WTC11 (cell line): ENCODE results near the gene RGS6. TPM values are rescaled to one million over a fixed set of nuclear protein-coding genes. Genes with fewer than 3 reads are reported as not detected.

Experiments
- ATAC-seq: fragments of 200-7000 bp; cut with Tn5 transposase; 2 replicates; pipeline ENCODE4 v1.10.0; 2021; ENCODE audit warnings: mild to moderate bottlenecking, moderate library complexity
- CTCF ChIA-PET: fragments of 300-600 bp; sonication (Branson Sonifier 250); formaldehyde crosslinking; loops from one replicate; lab custom pipeline; 2021; ENCODE audit warnings: antibody characterized with exemption; lab: Charles Lee
- POLR2A ChIA-PET: fragments of 350-600 bp; sonication (Branson Sonifier 250); formaldehyde crosslinking; loops from one replicate; lab custom pipeline; 2021; ENCODE audit warnings: antibody characterized with exemption; lab: Charles Lee
- DNase-seq: peaks from one replicate; pipeline ENCODE4 v3.0.0; 2021; ENCODE audit warnings: low spot score
- H3K27ac Mint-ChIP-seq: 2 replicates; pipeline ENCODE4 v1.8.0; 2021; ENCODE audit warnings: mixed read lengths
- H3K27me3 Mint-ChIP-seq: 2 replicates; pipeline ENCODE4 v1.8.0; 2021; ENCODE audit warnings: low read depth, mild to moderate bottlenecking, moderate library complexity, mixed read lengths
- H3K36me3 Mint-ChIP-seq: 2 replicates; pipeline ENCODE4 v1.8.0; 2021; ENCODE audit warnings: mixed read lengths
- H3K4me1 Mint-ChIP-seq: 2 replicates; pipeline ENCODE4 v1.8.0; 2022; ENCODE audit warnings: mixed read lengths
- H3K4me3 Mint-ChIP-seq: 2 replicates; pipeline ENCODE4 v1.8.0; 2021; ENCODE audit warnings: mild to moderate bottlenecking, moderate library complexity, mixed read lengths
- H3K9me3 Mint-ChIP-seq: 2 replicates; pipeline ENCODE4 v1.8.0; 2021; ENCODE audit warnings: mixed read lengths
- ELF4 ChIP-seq: sonication (generic); formaldehyde crosslinking; IDR thresholded peaks from 2 replicates; pipeline ENCODE4 v1.8.1; 2022; ENCODE audit warnings: low read depth, mild to moderate bottlenecking, moderate library complexity, missing genetic modification reagents
- FOXK1 ChIP-seq: sonication (generic); formaldehyde crosslinking; IDR thresholded peaks from 2 replicates; pipeline ENCODE4 v1.8.0; 2022; ENCODE audit warnings: mild to moderate bottlenecking, moderate library complexity, missing genetic modification reagents
- JAZF1 ChIP-seq: fragments of 250-450 bp; sonication (Bioruptor Pico); IDR thresholded peaks from 2 replicates; pipeline ENCODE4 v1.9.0; 2021; ENCODE audit warnings: moderate library complexity, mild to moderate bottlenecking, inconsistent platforms
- KAT7 ChIP-seq: sonication (generic); formaldehyde crosslinking; IDR thresholded peaks from 2 replicates; pipeline ENCODE4 v1.8.1; 2023; ENCODE audit warnings: missing genetic modification reagents, mild to moderate bottlenecking, borderline replicate concordance
- NR1H2 ChIP-seq: sonication (generic); formaldehyde crosslinking; IDR thresholded peaks from 2 replicates; pipeline ENCODE4 v1.9.0; 2021; ENCODE audit warnings: mild to moderate bottlenecking, moderate library complexity, missing genetic modification reagents
- NR2C2 ChIP-seq: sonication (generic); formaldehyde crosslinking; IDR thresholded peaks from 2 replicates; pipeline ENCODE4 v1.8.0; 2022; ENCODE audit warnings: mild to moderate bottlenecking, missing genetic modification reagents
- RORB ChIP-seq: fragments of 250-450 bp; sonication (Bioruptor Pico); IDR thresholded peaks from 2 replicates; pipeline ENCODE4 v1.9.0; 2021; ENCODE audit warnings: mild to moderate bottlenecking
- SOX15 ChIP-seq: fragments of 250-450 bp; sonication (Bioruptor Pico); IDR thresholded peaks from 2 replicates; pipeline ENCODE4 v1.9.0; 2021; ENCODE audit warnings: mild to moderate bottlenecking
- ZNF219 ChIP-seq: sonication (generic); formaldehyde crosslinking; IDR thresholded peaks from 2 replicates; pipeline ENCODE4 v1.8.0; 2023; ENCODE audit warnings: missing genetic modification reagents, mild to moderate bottlenecking, borderline replicate concordance
- ZNF396 ChIP-seq: fragments of 250-450 bp; sonication (Bioruptor Pico); IDR thresholded peaks from 2 replicates; pipeline ENCODE4 v1.8.0; 2021; ENCODE audit warnings: mild to moderate bottlenecking, moderate library complexity, borderline replicate concordance
- ZNF423 ChIP-seq: fragments of 250-450 bp; sonication (Bioruptor Pico); IDR thresholded peaks from 2 replicates; pipeline ENCODE4 v2.1.2; 2022; ENCODE audit warnings: mild to moderate bottlenecking, moderate library complexity
- total RNA-seq: library from RNA; stranded (reverse); gene quantifications from 3 replicates; pipeline ENCODE4 v1.2.3, GENCODE V29; 2021
- TF ChIP-seq, protein P1 (sequence below): fragments of 200-600 bp; IDR thresholded peaks from 2 replicates; pipeline ENCODE4 v1.8.0; 2022; ENCODE audit warnings: antibody characterized with exemption
- TF ChIP-seq, protein P2 (sequence below): sonication (generic); formaldehyde crosslinking; IDR thresholded peaks from 2 replicates; pipeline ENCODE4 v1.8.0; 2022; ENCODE audit warnings: mild to moderate bottlenecking, missing genetic modification reagents
- TF ChIP-seq, protein P3 (sequence below): sonication (generic); formaldehyde crosslinking; IDR thresholded peaks from 2 replicates; pipeline ENCODE4 v1.8.1; 2023; ENCODE audit warnings: mild to moderate bottlenecking, moderate library complexity, missing genetic modification reagents
- TF ChIP-seq, protein P4 (sequence below): sonication (generic); formaldehyde crosslinking; IDR thresholded peaks from 2 replicates; pipeline ENCODE4 v1.8.0; 2022; ENCODE audit warnings: missing genetic modification reagents
- TF ChIP-seq, protein P5 (sequence below): sonication (generic); formaldehyde crosslinking; IDR thresholded peaks from 2 replicates; pipeline ENCODE4 v1.8.1; 2023; ENCODE audit warnings: mild to moderate bottlenecking, missing genetic modification reagents, borderline replicate concordance
- TF ChIP-seq, protein P6 (sequence below): sonication (generic); formaldehyde crosslinking; conservative IDR thresholded peaks from 2 replicates; pipeline ENCODE4 v1.8.1; 2022; ENCODE audit warnings: mild to moderate bottlenecking, missing genetic modification reagents
- TF ChIP-seq, protein P7 (sequence below): sonication (generic); formaldehyde crosslinking; IDR thresholded peaks from 2 replicates; pipeline ENCODE4 v1.8.0; 2022; ENCODE audit warnings: mild to moderate bottlenecking, missing genetic modification reagents

Gene RGS6
- total RNA-seq, 1 experiment from 2014 or later, result 1.0 TPM

DNA sequence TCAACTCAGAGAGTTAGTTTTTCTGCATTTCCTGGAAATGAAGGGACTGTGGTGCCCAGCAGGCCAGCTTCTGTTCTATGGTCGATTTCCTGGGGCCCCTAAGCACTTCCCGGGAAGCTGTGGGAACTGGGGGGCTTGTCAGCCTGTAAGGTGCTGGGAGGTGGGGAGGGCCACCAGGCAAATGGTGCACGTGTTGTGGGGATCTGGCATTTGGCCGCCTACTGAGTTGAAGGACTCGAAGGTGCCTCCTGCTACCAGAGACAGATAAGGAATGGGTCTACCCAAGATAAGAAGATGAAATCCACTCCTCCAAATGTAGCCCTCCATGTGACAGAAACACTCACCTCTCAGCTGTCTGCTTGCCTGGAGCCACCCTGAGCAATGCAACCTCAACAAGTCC is 620.0 kb downstream of the RGS6 start:
- Mint-ChIP-seq H3K27me3 (no peaks in the 10 kb centered on the region), H3K4me1 (peaks cover 27% of the 10 kb centered on the region), H3K36me3 (no peaks in the 10 kb centered on the region), H3K9me3 (no peaks in the 10 kb centered on the region), H3K4me3 (no peak overlapping the region), H3K27ac (no peak overlapping the region)
- POLR2A ChIA-PET, result no interaction called here
- DNase-seq, result no peak
- TF ChIP-seq JAZF1 (CRISPR knock-in tag) (no peak), FOXK1 (CRISPR knock-in tag) (no peak), ZNF396 (no peak), ELF4 (CRISPR knock-in tag) (no peak), NR2C2 (CRISPR knock-in tag) (no peak), SOX15 (CRISPR knock-in tag) (no peak), NR1H2 (CRISPR knock-in tag) (no peak), ZNF219 (CRISPR knock-in tag) (no peak)
- TF ChIP-seq, protein P1, sequence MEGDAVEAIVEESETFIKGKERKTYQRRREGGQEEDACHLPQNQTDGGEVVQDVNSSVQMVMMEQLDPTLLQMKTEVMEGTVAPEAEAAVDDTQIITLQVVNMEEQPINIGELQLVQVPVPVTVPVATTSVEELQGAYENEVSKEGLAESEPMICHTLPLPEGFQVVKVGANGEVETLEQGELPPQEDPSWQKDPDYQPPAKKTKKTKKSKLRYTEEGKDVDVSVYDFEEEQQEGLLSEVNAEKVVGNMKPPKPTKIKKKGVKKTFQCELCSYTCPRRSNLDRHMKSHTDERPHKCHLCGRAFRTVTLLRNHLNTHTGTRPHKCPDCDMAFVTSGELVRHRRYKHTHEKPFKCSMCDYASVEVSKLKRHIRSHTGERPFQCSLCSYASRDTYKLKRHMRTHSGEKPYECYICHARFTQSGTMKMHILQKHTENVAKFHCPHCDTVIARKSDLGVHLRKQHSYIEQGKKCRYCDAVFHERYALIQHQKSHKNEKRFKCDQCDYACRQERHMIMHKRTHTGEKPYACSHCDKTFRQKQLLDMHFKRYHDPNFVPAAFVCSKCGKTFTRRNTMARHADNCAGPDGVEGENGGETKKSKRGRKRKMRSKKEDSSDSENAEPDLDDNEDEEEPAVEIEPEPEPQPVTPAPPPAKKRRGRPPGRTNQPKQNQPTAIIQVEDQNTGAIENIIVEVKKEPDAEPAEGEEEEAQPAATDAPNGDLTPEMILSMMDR, result no peak
- TF ChIP-seq, protein P2, sequence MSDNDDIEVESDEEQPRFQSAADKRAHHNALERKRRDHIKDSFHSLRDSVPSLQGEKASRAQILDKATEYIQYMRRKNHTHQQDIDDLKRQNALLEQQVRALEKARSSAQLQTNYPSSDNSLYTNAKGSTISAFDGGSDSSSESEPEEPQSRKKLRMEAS, result no peak
- TF ChIP-seq, protein P3, sequence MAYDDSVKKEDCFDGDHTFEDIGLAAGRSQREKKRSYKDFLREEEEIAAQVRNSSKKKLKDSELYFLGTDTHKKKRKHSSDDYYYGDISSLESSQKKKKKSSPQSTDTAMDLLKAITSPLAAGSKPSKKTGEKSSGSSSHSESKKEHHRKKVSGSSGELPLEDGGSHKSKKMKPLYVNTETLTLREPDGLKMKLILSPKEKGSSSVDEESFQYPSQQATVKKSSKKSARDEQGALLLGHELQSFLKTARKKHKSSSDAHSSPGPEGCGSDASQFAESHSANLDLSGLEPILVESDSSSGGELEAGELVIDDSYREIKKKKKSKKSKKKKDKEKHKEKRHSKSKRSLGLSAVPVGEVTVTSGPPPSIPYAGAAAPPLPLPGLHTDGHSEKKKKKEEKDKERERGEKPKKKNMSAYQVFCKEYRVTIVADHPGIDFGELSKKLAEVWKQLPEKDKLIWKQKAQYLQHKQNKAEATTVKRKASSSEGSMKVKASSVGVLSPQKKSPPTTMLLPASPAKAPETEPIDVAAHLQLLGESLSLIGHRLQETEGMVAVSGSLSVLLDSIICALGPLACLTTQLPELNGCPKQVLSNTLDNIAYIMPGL, result no peak
- TF ChIP-seq, protein P4, sequence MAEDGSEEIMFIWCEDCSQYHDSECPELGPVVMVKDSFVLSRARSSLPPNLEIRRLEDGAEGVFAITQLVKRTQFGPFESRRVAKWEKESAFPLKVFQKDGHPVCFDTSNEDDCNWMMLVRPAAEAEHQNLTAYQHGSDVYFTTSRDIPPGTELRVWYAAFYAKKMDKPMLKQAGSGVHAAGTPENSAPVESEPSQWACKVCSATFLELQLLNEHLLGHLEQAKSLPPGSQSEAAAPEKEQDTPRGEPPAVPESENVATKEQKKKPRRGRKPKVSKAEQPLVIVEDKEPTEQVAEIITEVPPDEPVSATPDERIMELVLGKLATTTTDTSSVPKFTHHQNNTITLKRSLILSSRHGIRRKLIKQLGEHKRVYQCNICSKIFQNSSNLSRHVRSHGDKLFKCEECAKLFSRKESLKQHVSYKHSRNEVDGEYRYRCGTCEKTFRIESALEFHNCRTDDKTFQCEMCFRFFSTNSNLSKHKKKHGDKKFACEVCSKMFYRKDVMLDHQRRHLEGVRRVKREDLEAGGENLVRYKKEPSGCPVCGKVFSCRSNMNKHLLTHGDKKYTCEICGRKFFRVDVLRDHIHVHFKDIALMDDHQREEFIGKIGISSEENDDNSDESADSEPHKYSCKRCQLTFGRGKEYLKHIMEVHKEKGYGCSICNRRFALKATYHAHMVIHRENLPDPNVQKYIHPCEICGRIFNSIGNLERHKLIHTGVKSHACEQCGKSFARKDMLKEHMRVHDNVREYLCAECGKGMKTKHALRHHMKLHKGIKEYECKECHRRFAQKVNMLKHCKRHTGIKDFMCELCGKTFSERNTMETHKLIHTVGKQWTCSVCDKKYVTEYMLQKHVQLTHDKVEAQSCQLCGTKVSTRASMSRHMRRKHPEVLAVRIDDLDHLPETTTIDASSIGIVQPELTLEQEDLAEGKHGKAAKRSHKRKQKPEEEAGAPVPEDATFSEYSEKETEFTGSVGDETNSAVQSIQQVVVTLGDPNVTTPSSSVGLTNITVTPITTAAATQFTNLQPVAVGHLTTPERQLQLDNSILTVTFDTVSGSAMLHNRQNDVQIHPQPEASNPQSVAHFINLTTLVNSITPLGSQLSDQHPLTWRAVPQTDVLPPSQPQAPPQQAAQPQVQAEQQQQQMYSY (CRISPR knock-in tag), result no peak
- TF ChIP-seq, protein P5, sequence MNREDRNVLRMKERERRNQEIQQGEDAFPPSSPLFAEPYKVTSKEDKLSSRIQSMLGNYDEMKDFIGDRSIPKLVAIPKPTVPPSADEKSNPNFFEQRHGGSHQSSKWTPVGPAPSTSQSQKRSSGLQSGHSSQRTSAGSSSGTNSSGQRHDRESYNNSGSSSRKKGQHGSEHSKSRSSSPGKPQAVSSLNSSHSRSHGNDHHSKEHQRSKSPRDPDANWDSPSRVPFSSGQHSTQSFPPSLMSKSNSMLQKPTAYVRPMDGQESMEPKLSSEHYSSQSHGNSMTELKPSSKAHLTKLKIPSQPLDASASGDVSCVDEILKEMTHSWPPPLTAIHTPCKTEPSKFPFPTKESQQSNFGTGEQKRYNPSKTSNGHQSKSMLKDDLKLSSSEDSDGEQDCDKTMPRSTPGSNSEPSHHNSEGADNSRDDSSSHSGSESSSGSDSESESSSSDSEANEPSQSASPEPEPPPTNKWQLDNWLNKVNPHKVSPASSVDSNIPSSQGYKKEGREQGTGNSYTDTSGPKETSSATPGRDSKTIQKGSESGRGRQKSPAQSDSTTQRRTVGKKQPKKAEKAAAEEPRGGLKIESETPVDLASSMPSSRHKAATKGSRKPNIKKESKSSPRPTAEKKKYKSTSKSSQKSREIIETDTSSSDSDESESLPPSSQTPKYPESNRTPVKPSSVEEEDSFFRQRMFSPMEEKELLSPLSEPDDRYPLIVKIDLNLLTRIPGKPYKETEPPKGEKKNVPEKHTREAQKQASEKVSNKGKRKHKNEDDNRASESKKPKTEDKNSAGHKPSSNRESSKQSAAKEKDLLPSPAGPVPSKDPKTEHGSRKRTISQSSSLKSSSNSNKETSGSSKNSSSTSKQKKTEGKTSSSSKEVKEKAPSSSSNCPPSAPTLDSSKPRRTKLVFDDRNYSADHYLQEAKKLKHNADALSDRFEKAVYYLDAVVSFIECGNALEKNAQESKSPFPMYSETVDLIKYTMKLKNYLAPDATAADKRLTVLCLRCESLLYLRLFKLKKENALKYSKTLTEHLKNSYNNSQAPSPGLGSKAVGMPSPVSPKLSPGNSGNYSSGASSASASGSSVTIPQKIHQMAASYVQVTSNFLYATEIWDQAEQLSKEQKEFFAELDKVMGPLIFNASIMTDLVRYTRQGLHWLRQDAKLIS (CRISPR knock-in tag), result no peak
- TF ChIP-seq, protein P6, sequence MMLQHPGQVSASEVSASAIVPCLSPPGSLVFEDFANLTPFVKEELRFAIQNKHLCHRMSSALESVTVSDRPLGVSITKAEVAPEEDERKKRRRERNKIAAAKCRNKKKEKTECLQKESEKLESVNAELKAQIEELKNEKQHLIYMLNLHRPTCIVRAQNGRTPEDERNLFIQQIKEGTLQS, result no peak
- CTCF ChIA-PET, result interaction anchor here (0.9 kb wide), 1 partner anchor 38 kb away, joined by 5 read pairs; no protein-coding TSS in a partner anchor
- ATAC-seq, result no peak

DNA sequence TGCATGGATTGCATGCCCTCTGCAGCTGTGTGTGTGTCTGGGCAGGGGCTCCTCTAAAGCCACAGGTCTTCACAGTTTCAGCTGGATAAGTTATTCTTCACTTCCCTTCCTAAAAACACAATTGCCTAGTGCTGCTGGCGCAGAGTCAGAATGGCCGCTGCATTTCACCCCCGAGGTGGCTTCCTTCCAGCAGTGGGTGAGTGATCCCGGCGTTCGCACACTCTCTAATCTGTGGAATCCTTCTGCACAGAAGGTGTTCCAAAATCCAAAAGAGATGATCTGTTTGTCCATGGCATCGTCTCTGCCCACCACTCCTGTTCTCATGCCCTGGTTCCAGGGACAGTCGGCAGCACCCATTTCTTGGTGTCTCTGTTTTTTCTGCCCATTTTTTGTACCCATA is 620.9 kb downstream of the RGS6 start:
- no peaks in the 10 kb centered on the region for H3K27me3 Mint-ChIP-seq
- H3K27ac Mint-ChIP-seq, result no peak overlapping the region
- H3K4me3 Mint-ChIP-seq, result no peak overlapping the region
- no peaks in the 10 kb centered on the region for H3K36me3 Mint-ChIP-seq
- DNase-seq (no peak), ATAC-seq (no peak)
- no peaks in the 10 kb centered on the region for H3K9me3 Mint-ChIP-seq
- peaks cover 27% of the 10 kb centered on the region for H3K4me1 Mint-ChIP-seq
- CTCF ChIA-PET, result no interaction called here
- POLR2A ChIA-PET, result no interaction called here
- TF ChIP-seq ZNF423 (no peak), KAT7 (CRISPR knock-in tag) (no peak), RORB (no peak), ELF4 (CRISPR knock-in tag) (no peak)
- TF ChIP-seq, protein P4 (CRISPR knock-in tag), result no peak
- TF ChIP-seq, protein P7, sequence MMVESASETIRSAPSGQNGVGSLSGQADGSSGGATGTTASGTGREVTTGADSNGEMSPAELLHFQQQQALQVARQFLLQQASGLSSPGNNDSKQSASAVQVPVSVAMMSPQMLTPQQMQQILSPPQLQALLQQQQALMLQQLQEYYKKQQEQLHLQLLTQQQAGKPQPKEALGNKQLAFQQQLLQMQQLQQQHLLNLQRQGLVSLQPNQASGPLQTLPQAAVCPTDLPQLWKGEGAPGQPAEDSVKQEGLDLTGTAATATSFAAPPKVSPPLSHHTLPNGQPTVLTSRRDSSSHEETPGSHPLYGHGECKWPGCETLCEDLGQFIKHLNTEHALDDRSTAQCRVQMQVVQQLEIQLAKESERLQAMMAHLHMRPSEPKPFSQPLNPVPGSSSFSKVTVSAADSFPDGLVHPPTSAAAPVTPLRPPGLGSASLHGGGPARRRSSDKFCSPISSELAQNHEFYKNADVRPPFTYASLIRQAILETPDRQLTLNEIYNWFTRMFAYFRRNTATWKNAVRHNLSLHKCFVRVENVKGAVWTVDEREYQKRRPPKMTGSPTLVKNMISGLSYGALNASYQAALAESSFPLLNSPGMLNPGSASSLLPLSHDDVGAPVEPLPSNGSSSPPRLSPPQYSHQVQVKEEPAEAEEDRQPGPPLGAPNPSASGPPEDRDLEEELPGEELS, result no peak
